Activated CD4-positive, alpha-beta T cell treated with anti-CD3 and anti-CD28 coated beads for 1 hour (primary cell): ENCODE data around the gene SMIM20.
"Not testable (repeated sequence)": the region's sequence is repeated elsewhere in the genome, so short reads cannot be mapped to it uniquely, and the experiment has no call there.

Source experiments
- DNase-seq: peaks from one replicate; pipeline ENCODE4 v3.0.0-alpha.2; 2020

The SMIM20 gene

GRCh38 chr4:25892796-25893195 is 21.2 kb upstream of the SMIM20 start:
- no peak for DNase-seq

GRCh38 chr4:25896776-25897539 is 17.1 kb upstream of the SMIM20 start:
- no peak for DNase-seq

- no peak for DNase-seq
Observed at GRCh38 chr4:25900310-25900709, 13.7 kb upstream of the SMIM20 start.

GRCh38 chr4:25901030-25901430 is 13.0 kb upstream of the SMIM20 start:
- no peak for DNase-seq

GRCh38 chr4:25903900-25904747 is 9.9 kb upstream of the SMIM20 start:
- DNase-seq = no peak

GRCh38 chr4:25904748-25905082 is 9.3 kb upstream of the SMIM20 start:
- DNase-seq = no peak

- DNase-seq = no peak
Observed at GRCh38 chr4:25905371-25905770, 8.6 kb upstream of the SMIM20 start.

GRCh38 chr4:25906113-25906512 is 7.9 kb upstream of the SMIM20 start:
- not testable (repeated sequence) for DNase-seq

- DNase-seq = no peak
Observed at GRCh38 chr4:25908491-25908901, 5.5 kb upstream of the SMIM20 start.

- DNase-seq = no peak
Observed at GRCh38 chr4:25911356-25911755, 2.7 kb upstream of the SMIM20 start.

GRCh38 chr4:25913056-25913850 is 767 bp upstream of the SMIM20 start:
- peak; percentile 11 for DNase-seq

- DNase-seq = no peak
Observed at GRCh38 chr4:25914670-25915352, 791 bp downstream of the SMIM20 start.

GRCh38 chr4:25915353-25915705 is 1.3 kb downstream of the SMIM20 start:
- DNase-seq = no peak

GRCh38 chr4:25916870-25917269 is 2.9 kb downstream of the SMIM20 start:
- DNase-seq = no peak

- no peak for DNase-seq
Observed at GRCh38 chr4:25919676-25920075, 5.7 kb downstream of the SMIM20 start.

- DNase-seq = no peak
Observed at GRCh38 chr4:25921922-25922321, 7.9 kb downstream of the SMIM20 start.

- no peak for DNase-seq
Observed at GRCh38 chr4:25922812-25923369, 8.9 kb downstream of the SMIM20 start.

GRCh38 chr4:25923745-25924144 is 9.7 kb downstream of the SMIM20 start:
- no peak for DNase-seq

GRCh38 chr4:25925486-25926201 is 11.6 kb downstream of the SMIM20 start:
- no peak for DNase-seq

GRCh38 chr4:25926462-25926861 is 12.4 kb downstream of the SMIM20 start:
- no peak for DNase-seq

- DNase-seq = no peak
Observed at GRCh38 chr4:25927361-25928195, 13.6 kb downstream of the SMIM20 start.
